GM19328 (cell line): ENCODE results near the gene GP9.
"Not testable (repeated sequence)": the region's sequence is repeated elsewhere in the genome, so short reads cannot be mapped to it uniquely, and the experiment has no call there.

ENCODE experiments used
- ATAC-seq: cut with Tn5 transposase; IDR thresholded peaks from one replicate; pipeline ENCODE4 v1.9.1; 2021; ENCODE audit warnings: mild to moderate bottlenecking, moderate library complexity; ENCODE audit not compliant: unreplicated experiment

The GP9 gene

DNA sequence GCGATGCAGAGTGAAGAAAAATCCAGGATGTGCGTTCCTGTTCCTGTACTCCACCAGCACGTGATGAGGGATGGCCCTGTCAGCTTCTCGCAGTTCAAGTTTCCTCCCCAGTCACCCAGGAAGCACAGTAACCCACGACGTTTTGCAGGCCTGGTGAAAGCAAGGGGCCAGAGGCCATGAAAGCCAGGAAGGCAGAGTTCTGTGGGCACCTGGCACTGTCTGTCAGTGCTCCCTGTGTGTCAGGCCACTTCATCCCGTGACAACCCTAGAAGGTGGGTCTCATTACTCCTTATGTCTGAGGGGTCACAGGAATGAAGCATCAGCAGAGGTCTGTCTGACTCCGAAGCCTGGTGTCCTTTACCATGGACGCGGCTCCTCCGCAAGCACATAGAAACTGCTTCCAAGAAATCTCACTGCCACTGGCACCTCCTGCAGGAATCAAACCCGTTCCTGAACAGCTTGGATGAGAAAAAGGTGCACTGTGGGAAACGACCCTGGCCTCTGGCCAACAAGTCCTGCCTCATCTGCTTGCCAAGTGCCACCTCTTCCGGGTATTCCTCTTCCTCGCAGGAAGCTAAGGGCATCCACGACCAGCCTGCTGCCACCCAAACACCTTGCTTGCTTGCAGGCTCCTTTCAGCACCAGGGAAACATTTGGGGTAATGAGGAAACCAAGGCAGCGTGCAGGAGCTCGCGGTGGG, 46.4 kb downstream of the GP9 start:
- no peak for ATAC-seq

DNA sequence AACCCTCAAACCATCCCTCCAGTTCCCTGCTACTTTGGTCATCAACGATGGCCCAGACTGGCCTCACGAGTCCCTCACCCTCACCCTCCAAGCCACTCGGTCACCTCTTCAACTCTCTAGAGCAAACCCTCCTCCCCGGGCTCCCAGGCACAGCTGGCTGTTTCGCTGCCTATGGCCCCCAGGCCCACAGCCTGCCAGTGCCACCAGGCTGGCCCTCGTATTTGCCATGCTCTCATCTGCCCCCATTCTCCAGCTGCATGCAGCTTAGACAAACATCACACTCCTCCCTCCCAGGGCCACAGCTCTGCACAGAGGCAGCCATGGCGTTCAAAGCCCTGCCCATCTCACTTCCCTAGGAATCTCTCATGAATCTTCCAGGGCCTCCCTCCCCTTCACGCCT, 47.2 kb downstream of the GP9 start:
- no peak for ATAC-seq

DNA sequence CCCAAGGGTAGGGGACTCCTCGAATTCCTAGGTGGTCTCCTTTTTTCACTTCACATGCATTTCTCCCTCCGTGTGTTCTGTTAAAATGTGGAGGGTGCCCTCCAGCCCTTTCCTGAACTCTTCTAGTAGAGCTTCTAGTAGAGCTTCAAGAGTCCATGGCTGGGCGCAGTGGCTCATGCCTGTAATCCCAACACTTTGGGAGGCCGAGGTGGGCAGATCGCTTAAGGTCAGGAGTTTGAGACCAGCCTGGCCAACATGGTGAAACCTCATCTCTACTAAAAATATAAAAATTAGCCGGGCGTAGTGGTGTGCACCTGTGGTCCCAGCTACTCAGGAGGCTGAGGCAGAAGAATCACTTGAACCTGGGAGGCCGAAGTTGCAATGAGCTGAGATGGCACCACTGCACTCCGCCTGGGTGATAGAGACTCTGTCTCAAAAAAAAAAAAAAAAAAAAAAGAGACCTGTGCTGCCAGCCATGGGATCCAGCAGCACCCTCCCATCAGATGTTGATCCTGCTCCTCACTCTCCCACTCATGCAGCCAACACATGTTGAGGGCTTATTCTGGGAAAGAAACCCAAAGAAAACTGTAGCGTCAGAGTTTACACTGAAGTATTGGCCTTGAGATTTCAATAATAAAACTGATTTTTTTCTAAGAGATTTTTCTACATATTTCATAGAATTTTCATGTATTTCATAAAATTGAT, 50.6 kb downstream of the GP9 start:
- not testable (repeated sequence) for ATAC-seq
